HG03139 (cell line): Measurements from ENCODE around the gene KCNK17.

Source experiments
- ATAC-seq: cut with Tn5 transposase; IDR thresholded peaks from one replicate; pipeline ENCODE4 v1.9.1; 2021; ENCODE audit not compliant: unreplicated experiment

The KCNK17 gene

GRCh38 chr6:39269961-39270360 is 44.3 kb downstream of the KCNK17 start:
- no peak for ATAC-seq

GRCh38 chr6:39268721-39269120 is 45.5 kb downstream of the KCNK17 start:
- ATAC-seq = no peak

- no peak for ATAC-seq
Measured at GRCh38 chr6:39268171-39268570, 46.0 kb downstream of the KCNK17 start.

GRCh38 chr6:39266782-39267355 is 47.4 kb downstream of the KCNK17 start:
- no peak for ATAC-seq

DNA sequence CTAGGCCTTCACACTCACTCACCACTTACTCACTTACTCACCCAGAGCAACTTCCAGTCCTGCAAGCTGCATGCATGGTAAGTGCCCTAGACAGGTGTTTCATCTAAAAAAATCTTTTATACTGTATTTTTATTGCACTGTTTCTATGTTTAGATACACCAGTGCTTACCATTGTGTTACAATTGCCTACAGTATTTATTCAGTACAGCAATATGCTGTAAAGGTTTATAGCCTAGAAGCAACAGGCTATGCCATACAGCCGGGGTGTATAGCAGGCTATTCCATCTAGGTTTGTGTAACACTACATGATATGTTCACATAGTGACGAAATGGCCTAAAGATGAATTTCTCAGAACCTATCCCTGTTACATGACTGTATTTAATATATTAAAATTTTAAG is 47.8 kb downstream of the KCNK17 start:
- ATAC-seq = no peak

- no peak for ATAC-seq
Measured at GRCh38 chr6:39263303-39264037, 50.7 kb downstream of the KCNK17 start.

- ATAC-seq = no peak
Measured at GRCh38 chr6:39261751-39262150, 52.5 kb downstream of the KCNK17 start.

- no peak for ATAC-seq
Measured at GRCh38 chr6:39260953-39261352, 53.3 kb downstream of the KCNK17 start.

DNA sequence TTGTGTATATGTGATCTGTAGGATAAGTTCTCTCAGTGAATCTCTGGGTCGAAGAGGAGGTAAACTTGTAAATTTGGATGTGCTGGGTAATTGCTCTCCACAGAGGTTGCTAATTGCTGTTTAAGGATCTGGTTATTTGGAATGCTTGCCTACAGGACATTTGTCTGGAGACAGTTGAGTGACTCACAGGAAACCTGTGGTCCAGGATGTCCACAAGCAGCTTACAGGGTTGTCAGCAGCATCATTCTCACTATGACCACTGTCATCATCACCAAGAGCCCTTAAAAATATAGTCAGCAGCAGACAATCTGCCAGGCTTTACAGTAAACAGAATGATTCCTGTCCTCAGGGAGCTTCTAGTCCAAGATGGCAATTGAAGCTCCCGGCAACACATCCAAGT is 53.8 kb downstream of the KCNK17 start:
- ATAC-seq = no peak

- ATAC-seq = no peak
Measured at GRCh38 chr6:39256294-39256940, 57.8 kb downstream of the KCNK17 start.

- no peak for ATAC-seq
Measured at GRCh38 chr6:39254999-39255535, 59.2 kb downstream of the KCNK17 start.

- ATAC-seq = no peak
Measured at GRCh38 chr6:39251406-39251805, 62.8 kb downstream of the KCNK17 start.

DNA sequence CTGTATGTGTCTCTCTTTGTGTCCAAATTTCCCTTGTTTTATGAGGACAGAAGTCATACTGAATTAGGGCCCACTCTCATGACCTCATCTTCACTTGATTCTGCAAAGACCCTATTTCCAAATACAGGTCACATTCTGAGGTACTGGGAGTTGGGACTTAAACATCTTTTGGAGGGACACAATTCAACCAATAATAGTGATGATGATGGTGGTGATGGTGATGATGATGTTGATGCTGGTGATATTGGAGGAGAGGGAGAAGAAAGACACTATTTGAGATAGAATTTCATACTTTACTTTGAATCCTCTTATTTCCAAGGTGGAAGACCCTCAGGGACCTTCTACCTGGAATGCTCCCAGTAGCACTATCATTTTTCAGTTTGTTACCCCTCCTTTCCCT is 63.7 kb downstream of the KCNK17 start:
- no peak for ATAC-seq

GRCh38 chr6:39249278-39249677 is 64.9 kb downstream of the KCNK17 start:
- ATAC-seq = no peak
